A549 (cell line): Measurements from ENCODE around the gene CMC2. TPM values are rescaled to one million over a fixed set of nuclear protein-coding genes. Genes with fewer than 3 reads are reported as not detected.

Experiments used
- ATAC-seq, 2 experiments: fragments of 200-7000 bp in 1 of 2; fragments of >200 bp in 1 of 2; cut with Nextera tagmentation in 1 of 2; cut with Tn5 transposase in 1 of 2; 3 replicates each; pipeline versions ENCODE4 v1.8.0 to v1.9.1; 2018 to 2020; ENCODE audit warnings: mild to moderate bottlenecking in 1 of 2, moderate library complexity in 1 of 2
- CTCF ChIA-PET: fragments of 300-600 bp; sonication (Branson Sonifier 250); formaldehyde crosslinking; extraction: SDS; loops from one replicate; lab custom pipeline; 2021; ENCODE audit warnings: antibody characterized with exemption, inconsistent platforms; lab: Yijun Ruan, JAX
- POLR2A ChIA-PET: fragments of 350-600 bp; formaldehyde crosslinking; extraction: SDS; loops from one replicate; lab custom pipeline; 2021; ENCODE audit warnings: antibody characterized with exemption, inconsistent platforms; lab: Yijun Ruan, JAX
- DNase-seq, 2 experiments: peaks; one replicate each; pipeline versions ENCODE4 v3.0.0 to v3.0.0-alpha.2; 2011 to 2016; ENCODE audit warnings: low read depth in 1 of 2, low spot score in 1 of 2
- FAIRE-seq: peaks from 2 replicates; lab custom pipeline; 2011; peaks lifted over from hg19 to GRCh38; lab: Jason Lieb, UNC
- H3K27ac ChIP-seq, 2 experiments: fragments of >200 bp; sonication (Bioruptor Twin); formaldehyde crosslinking; 3 replicates each; pipeline ENCODE4 v1.5.1; 2016 to 2017
- H3K4me1 ChIP-seq: fragments of >200 bp; sonication (Bioruptor Twin); formaldehyde crosslinking; 3 replicates; pipeline ENCODE4 v1.6.1; 2016
- H3K4me2 ChIP-seq: fragments of >200 bp; sonication (Bioruptor Twin); formaldehyde crosslinking; 3 replicates; pipeline ENCODE4 v1.6.1; 2016
- H3K4me3 ChIP-seq: fragments of >200 bp; sonication (Bioruptor Twin); formaldehyde crosslinking; 3 replicates; pipeline ENCODE4 v1.5.1; 2016
- H3K9me3 ChIP-seq: fragments of >200 bp; sonication (Bioruptor Twin); formaldehyde crosslinking; 3 replicates; pipeline ENCODE4 v1.6.1; 2016
- BCL3 ChIP-seq: fragments of >200 bp; sonication (Bioruptor Twin); formaldehyde crosslinking; IDR thresholded peaks from 3 replicates; pipeline ENCODE4 v1.6.1; 2016
- BHLHE40 ChIP-seq: IDR thresholded peaks from 2 replicates; pipeline ENCODE4 v1.6.1; 2012; ENCODE audit warnings: low read depth, low read length, inconsistent platforms
- CBX8 ChIP-seq: fragments of 200-600 bp; sonication (generic); IDR thresholded peaks from 2 replicates; pipeline ENCODE4 v1.6.1; 2016
- CHD4 ChIP-seq: fragments of 200-600 bp; sonication (generic); IDR thresholded peaks from 2 replicates; pipeline ENCODE4 v1.6.1; 2016; ENCODE audit warnings: antibody characterized with exemption, mild to moderate bottlenecking, borderline replicate concordance
- EP300 ChIP-seq, 2 experiments: fragments of >200 bp; sonication (Bioruptor Twin); formaldehyde crosslinking; IDR thresholded peaks; 2 replicates in 1 of 2; 3 replicates in 1 of 2; pipeline ENCODE4 v1.6.1; 2016 to 2017
- HEYL ChIP-seq: fragments of 250-450 bp; sonication (Bioruptor Pico); IDR thresholded peaks from 2 replicates; pipeline ENCODE4 v1.8.0; 2021; ENCODE audit warnings: mild to moderate bottlenecking, moderate library complexity
- HOXA7 ChIP-seq: fragments of 250-450 bp; sonication (Bioruptor Pico); IDR thresholded peaks from 2 replicates; pipeline ENCODE4 v1.5.0; 2020; ENCODE audit warnings: mild to moderate bottlenecking, moderate library complexity
- MAFK ChIP-seq: fragments of 450-650 bp; IDR thresholded peaks from 2 replicates; pipeline ENCODE4 v1.6.1; 2014; ENCODE audit not compliant: partially characterized antibody
- NFE2L2 ChIP-seq: fragments of 150-350 bp; conservative IDR thresholded peaks from 2 replicates; pipeline ENCODE4 v1.6.1; 2014; ENCODE audit warnings: low read length
- NPAS2 ChIP-seq: fragments of 250-450 bp; sonication (Bioruptor Pico); IDR thresholded peaks from 2 replicates; pipeline ENCODE4 v1.8.0; 2022; ENCODE audit warnings: mild to moderate bottlenecking, moderate library complexity, borderline replicate concordance
- PHF8 ChIP-seq: fragments of 200-600 bp; sonication (generic); IDR thresholded peaks from 2 replicates; pipeline ENCODE4 v1.6.1; 2016; ENCODE audit warnings: low read depth, mild to moderate bottlenecking, antibody characterized with exemption, moderate library complexity, borderline replicate concordance
- POLR2A ChIP-seq: IDR thresholded peaks from 2 replicates; pipeline ENCODE4 v1.6.1; 2012; ENCODE audit warnings: mild to moderate bottlenecking, low read length
- POLR2AphosphoS2 ChIP-seq: conservative IDR thresholded peaks from 2 replicates; pipeline ENCODE4 v1.6.1; 2012; ENCODE audit warnings: low read length, improper control_type of control experiment, inconsistent platforms
- RCOR1 ChIP-seq: fragments of 150-350 bp; IDR thresholded peaks from 2 replicates; pipeline ENCODE4 v1.6.1; 2014; ENCODE audit warnings: antibody characterized with exemption, low read length, low read depth
- REST ChIP-seq: fragments of 200-600 bp; sonication (generic); IDR thresholded peaks from 2 replicates; pipeline ENCODE4 v1.6.1; 2016; ENCODE audit warnings: antibody characterized with exemption, mild to moderate bottlenecking, moderate library complexity
- RFX5 ChIP-seq: fragments of 450-650 bp; IDR thresholded peaks from 2 replicates; pipeline ENCODE4 v1.7.1; 2014; ENCODE audit warnings: antibody characterized with exemption, mild to moderate bottlenecking, moderate library complexity
- SMC3 ChIP-seq: fragments of >200 bp; sonication (Bioruptor Twin); formaldehyde crosslinking; IDR thresholded peaks from 3 replicates; pipeline ENCODE4 v1.6.1; 2018; ENCODE audit warnings: inconsistent platforms
- TP53 ChIP-seq: fragments of 250-450 bp; sonication (Bioruptor Pico); IDR thresholded peaks from 2 replicates; pipeline ENCODE4 v1.5.0; 2021; ENCODE audit warnings: mild to moderate bottlenecking, moderate library complexity
- ZC3H11A ChIP-seq: fragments of 450-650 bp; IDR thresholded peaks from 2 replicates; pipeline ENCODE4 v1.6.1; 2014; ENCODE audit warnings: antibody characterized with exemption, mild to moderate bottlenecking
- ZFP36 ChIP-seq: fragments of 450-650 bp; IDR thresholded peaks from 2 replicates; pipeline ENCODE4 v1.6.1; 2014; ENCODE audit warnings: borderline replicate concordance; ENCODE audit not compliant: partially characterized antibody
- ZNF302 ChIP-seq: fragments of 250-450 bp; sonication (Bioruptor Pico); IDR thresholded peaks from 2 replicates; pipeline ENCODE4 v1.9.0; 2021; ENCODE audit warnings: inconsistent platforms, mild to moderate bottlenecking, moderate library complexity
- ZSCAN20 ChIP-seq: fragments of 250-450 bp; sonication (Bioruptor Pico); IDR thresholded peaks from 2 replicates; pipeline ENCODE4 v1.8.0; 2022; ENCODE audit warnings: mild to moderate bottlenecking, moderate library complexity
- WGBS: methylation state at CpG from one replicate; pipeline ENCODE4 v1.1.6; 2017; ENCODE audit errors: missing lambda C conversion rate; 5-methylcytosine and 5-hydroxymethylcytosine counted together
- polyA plus RNA-seq, 4 experiments: library from polyadenylated mRNA; depleted of rRNA in 3 of 4; stranded (reverse); fragments of >200 nt; fragmentation: RNase III in 1 of 4; extraction: RNeasy Plus Mini Kit Qiagen cat#74134 plus additional on column Dnase treatment in 1 of 4; gene quantifications; 2 replicates in 3 of 4; 3 replicates in 1 of 4; pipeline ENCODE4 v1.2.3, GENCODE V29; 2011 to 2017
- TF ChIP-seq, protein P1 (sequence below): IDR thresholded peaks from 2 replicates; pipeline ENCODE4 v1.6.1; 2012
- TF ChIP-seq, protein P2 (sequence below): fragments of 450-650 bp; IDR thresholded peaks from 2 replicates; pipeline ENCODE4 v1.6.1; 2014; ENCODE audit warnings: antibody characterized with exemption
- TF ChIP-seq, protein P3 (sequence below): fragments of 250-450 bp; sonication (Bioruptor Pico); IDR thresholded peaks from 2 replicates; pipeline ENCODE4 v1.5.0; 2021; ENCODE audit warnings: mild to moderate bottlenecking, moderate library complexity, borderline replicate concordance

Gene CMC2
- polyA plus RNA-seq, 2 of the 4 experiments (the other 2 are of a cell fraction): 143 to 207 TPM

DNA sequence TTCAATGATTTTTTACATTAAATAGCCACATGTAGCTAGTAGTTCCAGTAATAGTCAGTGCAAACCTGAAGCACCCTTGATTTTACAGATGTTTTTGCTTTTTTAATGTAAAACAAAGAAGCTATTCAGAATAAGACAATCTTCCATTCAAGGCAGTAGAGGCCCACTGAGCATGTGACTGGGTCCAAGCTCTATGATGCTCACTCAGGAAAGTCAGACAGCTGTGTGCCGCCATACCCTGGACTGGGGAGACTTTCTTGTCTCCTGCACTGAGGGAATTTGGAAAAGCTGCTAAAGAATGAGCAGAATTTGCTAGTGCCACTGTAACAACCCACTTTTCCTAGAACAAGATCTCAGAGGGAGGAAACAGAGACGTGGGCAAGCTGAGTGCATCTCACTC is 11.8 kb upstream of the CMC2 start:
- no peak for DNase-seq
- no peak overlapping the region for H3K4me2 ChIP-seq
- FAIRE-seq: no peak
- POLR2A ChIA-PET: no interaction called here
- WGBS: 95% methylated on average over 2 of the region's 2 CpGs
- TF ChIP-seq CBX8 (no peak), HEYL (CRISPR knock-in tag) (no peak), ZSCAN20 (CRISPR knock-in tag) (no peak), MAFK (no peak), POLR2A (no peak), TP53 (no peak), CHD4 (no peak), RFX5 (no peak), EP300 (IDR thresholded peaks at IDR 0.05) (no peak), BHLHE40 (no peak), NPAS2 (CRISPR knock-in tag) (no peak), ZFP36 (no peak), RCOR1 (no peak), ZC3H11A (no peak), BCL3 (no peak), HOXA7 (CRISPR knock-in tag) (no peak)
- TF ChIP-seq, protein P1, sequence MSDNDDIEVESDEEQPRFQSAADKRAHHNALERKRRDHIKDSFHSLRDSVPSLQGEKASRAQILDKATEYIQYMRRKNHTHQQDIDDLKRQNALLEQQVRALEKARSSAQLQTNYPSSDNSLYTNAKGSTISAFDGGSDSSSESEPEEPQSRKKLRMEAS: no peak
- TF ChIP-seq, protein P2, sequence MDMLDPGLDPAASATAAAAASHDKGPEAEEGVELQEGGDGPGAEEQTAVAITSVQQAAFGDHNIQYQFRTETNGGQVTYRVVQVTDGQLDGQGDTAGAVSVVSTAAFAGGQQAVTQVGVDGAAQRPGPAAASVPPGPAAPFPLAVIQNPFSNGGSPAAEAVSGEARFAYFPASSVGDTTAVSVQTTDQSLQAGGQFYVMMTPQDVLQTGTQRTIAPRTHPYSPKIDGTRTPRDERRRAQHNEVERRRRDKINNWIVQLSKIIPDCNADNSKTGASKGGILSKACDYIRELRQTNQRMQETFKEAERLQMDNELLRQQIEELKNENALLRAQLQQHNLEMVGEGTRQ: no peak
- TF ChIP-seq, protein P3, sequence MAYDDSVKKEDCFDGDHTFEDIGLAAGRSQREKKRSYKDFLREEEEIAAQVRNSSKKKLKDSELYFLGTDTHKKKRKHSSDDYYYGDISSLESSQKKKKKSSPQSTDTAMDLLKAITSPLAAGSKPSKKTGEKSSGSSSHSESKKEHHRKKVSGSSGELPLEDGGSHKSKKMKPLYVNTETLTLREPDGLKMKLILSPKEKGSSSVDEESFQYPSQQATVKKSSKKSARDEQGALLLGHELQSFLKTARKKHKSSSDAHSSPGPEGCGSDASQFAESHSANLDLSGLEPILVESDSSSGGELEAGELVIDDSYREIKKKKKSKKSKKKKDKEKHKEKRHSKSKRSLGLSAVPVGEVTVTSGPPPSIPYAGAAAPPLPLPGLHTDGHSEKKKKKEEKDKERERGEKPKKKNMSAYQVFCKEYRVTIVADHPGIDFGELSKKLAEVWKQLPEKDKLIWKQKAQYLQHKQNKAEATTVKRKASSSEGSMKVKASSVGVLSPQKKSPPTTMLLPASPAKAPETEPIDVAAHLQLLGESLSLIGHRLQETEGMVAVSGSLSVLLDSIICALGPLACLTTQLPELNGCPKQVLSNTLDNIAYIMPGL: no peak
- TF ChIP-seq, all 56 proteins: peak for 0
- no peaks in the 10 kb centered on the region for H3K4me1 ChIP-seq
- no peak overlapping the region for H3K4me3 ChIP-seq
- no peak for ATAC-seq
- no peaks in the 10 kb centered on the region for H3K9me3 ChIP-seq
- CTCF ChIA-PET: interaction anchor here (0.8 to 3.3 kb wide), 5 partner anchors 10 to 16 kb away, joined by 3 to 19 read pairs (median 3); partner anchors contain the start of gene ATMIN
- H3K27ac ChIP-seq: no peak overlapping the region

- Histone ChIP-seq H3K4me2 (no peak overlapping the region), H3K27ac (no peak overlapping the region), H3K4me1 (no peaks in the 10 kb centered on the region), H3K4me3 (no peak overlapping the region), H3K9me3 (no peaks in the 10 kb centered on the region)
- FAIRE-seq (no peak), ATAC-seq (no peak), DNase-seq (no peak)
- ChIA-PET CTCF (interaction anchor here (0.7 to 1.9 kb wide), 5 partner anchors 10 to 82 kb away, joined by 3 to 9 read pairs (median 5); partner anchors contain the start of gene ATMIN), POLR2A (no interaction called here)
- TF ChIP-seq NPAS2 (CRISPR knock-in tag) (no peak), MAFK (no peak), ZNF302 (no peak), SMC3 (no peak), POLR2AphosphoS2 (no peak), POLR2A (no peak), RFX5 (no peak)
- 88% methylated on average over 2 of the region's 2 CpGs for WGBS
Observed at GRCh38 chr16:81014672-81015071, 8.0 kb upstream of the CMC2 start.

- no peak overlapping the region for H3K4me2 ChIP-seq
- H3K27ac ChIP-seq: no peak overlapping the region
- no peaks in the 10 kb centered on the region for H3K9me3 ChIP-seq
- no peak for ATAC-seq
- WGBS: 84% methylated on average over 3 of the region's 3 CpGs
- FAIRE-seq: no peak
- no peak for DNase-seq
- ChIA-PET CTCF (no interaction called here), POLR2A (no interaction called here)
- H3K4me1 ChIP-seq: peaks cover 6% of the 10 kb centered on the region; the same call in 1 of the 3 replicates
- no peak overlapping the region for H3K4me3 ChIP-seq
- TF ChIP-seq NFE2L2: no peak
- TF ChIP-seq ZC3H11A: no peak
- TF ChIP-seq REST: no peak
- TF ChIP-seq, protein P2: no peak
- TF ChIP-seq BCL3: no peak
- TF ChIP-seq PHF8: no peak
Observed at GRCh38 chr16:81012974-81013373, 6.3 kb upstream of the CMC2 start.
